GM10266 (cell line): ENCODE measurements around the gene EXOG.

ENCODE experiments used
- DNase-seq: peaks from one replicate; pipeline ENCODE4 v3.0.0; 2012; ENCODE audit errors: extremely low spot score
- TF ChIP-seq, protein P1 (sequence below): IDR thresholded peaks from 2 replicates; pipeline ENCODE4 v1.5.1; 2012; ENCODE audit warnings: mild to moderate bottlenecking, low read depth; ENCODE audit not compliant: control insufficient read depth, insufficient read depth; ENCODE audit errors: missing control alignments

Gene EXOG

DNA sequence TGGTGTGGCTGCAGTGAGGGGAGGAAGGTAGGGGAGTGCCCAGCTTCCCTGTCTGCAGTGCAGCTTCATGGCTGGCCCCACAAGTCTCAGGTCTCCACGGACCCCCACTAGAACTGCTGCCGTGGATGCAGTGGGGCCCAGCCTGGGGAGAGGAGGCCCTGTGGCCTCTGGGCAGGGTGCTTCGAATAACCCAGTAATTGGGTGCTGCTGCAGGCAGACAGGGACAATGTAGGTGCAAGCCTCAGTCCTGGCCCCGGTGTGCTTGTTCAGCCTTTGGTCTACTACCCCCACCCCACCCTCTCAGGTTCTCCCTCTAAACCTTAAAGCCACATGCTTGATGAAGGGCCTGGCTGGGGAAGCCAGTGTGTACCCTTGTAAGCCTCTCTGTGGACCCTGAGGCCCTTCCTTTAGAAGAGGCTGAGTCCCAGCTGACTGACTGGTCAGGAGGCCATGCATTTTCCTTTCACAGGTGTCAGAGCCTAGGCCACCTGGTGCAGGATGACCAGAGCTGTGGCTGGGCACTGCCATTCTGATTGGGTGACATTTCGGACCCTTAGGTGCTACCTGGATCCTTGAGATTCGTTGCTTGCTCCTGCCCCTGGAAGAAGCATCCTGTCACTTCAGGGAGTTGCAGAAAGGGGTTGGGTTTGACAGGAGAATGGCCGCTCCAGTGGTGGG, 21.1 kb upstream of the EXOG start:
- no peak for DNase-seq
- TF ChIP-seq, protein P1, sequence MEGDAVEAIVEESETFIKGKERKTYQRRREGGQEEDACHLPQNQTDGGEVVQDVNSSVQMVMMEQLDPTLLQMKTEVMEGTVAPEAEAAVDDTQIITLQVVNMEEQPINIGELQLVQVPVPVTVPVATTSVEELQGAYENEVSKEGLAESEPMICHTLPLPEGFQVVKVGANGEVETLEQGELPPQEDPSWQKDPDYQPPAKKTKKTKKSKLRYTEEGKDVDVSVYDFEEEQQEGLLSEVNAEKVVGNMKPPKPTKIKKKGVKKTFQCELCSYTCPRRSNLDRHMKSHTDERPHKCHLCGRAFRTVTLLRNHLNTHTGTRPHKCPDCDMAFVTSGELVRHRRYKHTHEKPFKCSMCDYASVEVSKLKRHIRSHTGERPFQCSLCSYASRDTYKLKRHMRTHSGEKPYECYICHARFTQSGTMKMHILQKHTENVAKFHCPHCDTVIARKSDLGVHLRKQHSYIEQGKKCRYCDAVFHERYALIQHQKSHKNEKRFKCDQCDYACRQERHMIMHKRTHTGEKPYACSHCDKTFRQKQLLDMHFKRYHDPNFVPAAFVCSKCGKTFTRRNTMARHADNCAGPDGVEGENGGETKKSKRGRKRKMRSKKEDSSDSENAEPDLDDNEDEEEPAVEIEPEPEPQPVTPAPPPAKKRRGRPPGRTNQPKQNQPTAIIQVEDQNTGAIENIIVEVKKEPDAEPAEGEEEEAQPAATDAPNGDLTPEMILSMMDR: no peak

DNA sequence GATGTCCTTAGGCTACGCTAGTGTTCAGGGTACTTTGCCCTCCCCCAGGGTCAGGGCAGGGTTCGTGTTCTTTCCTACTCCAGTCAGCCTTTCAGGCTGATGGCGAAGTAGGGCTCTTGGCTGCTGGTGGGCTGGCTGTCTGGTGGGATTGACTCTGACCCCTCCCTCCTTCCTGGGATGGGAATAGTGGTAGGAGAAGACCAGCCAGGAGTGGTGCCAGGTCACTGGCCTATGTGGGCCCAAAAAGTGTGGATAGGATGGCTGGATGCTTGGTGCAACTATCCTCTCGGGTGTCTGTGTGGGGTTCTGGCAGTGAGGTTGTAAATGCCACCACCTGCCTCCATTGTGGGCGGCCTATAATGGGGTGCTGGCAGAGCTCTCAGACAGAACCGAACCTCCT, 20.4 kb upstream of the EXOG start:
- DNase-seq: no peak
- TF ChIP-seq, protein P1: no peak

DNA sequence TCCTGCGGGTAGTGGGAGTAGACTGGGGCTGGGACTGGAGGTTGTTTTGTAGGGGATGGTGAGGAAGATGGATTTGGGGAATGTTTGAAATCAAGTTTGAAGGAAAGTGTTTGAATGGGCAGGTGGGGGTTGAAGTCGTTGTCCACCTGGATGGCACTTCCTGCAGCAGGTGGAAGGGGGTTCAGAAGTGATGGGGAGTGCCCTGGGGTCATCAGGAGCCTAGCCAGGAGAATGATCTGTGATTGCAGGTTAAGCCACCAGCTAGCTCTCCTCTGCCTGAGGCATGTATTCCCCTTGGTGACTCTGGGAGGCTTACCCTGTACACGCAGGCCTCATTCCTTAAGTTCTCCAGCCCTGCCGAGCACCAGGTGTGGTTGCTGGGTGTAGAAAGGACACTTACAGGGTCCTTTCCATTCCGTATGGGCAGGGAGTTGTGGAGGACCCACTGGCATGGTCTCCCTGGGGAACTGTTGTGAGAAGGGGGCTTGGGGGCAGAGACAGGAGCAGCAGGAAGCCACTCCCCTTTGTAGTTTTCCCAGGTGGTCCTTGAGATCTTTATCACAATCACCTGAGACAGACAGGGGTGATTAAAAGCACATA, 19.9 kb upstream of the EXOG start:
- DNase-seq: no peak
- TF ChIP-seq, protein P1: no peak

DNA sequence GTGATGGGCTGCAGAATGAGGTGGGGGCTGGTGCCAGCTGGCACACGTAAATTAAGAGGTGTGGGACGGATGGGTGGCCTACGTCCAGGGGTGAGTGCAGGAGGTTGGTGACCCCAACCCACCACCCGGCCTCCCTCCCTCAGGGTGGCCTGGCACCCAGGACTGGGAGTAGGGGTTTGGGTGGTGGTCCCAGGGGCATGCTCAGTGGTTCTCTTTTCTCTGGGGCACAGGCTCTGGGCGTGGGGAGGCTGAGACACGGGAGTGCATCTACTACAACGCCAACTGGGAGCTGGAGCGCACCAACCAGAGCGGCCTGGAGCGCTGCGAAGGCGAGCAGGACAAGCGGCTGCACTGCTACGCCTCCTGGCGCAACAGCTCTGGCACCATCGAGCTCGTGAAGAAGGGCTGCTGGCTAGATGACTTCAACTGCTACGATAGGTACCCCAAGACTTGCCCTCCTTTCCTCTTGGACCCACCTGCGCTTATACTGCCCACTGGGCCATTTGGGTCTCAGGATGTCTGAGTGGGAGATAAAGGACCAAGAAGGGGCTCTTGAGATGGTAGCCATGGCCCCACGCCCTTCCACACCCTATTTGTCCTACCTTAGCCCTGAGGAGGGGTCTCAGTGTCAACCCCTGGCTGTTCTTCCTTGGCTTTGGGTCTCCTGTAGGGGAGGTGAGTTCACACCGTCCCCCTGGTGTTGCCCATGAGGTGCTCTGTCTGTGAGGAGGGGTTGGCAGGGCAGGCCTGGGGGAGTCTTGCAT, 18.9 kb upstream of the EXOG start:
- TF ChIP-seq, protein P1: no peak
- DNase-seq: no peak

DNA sequence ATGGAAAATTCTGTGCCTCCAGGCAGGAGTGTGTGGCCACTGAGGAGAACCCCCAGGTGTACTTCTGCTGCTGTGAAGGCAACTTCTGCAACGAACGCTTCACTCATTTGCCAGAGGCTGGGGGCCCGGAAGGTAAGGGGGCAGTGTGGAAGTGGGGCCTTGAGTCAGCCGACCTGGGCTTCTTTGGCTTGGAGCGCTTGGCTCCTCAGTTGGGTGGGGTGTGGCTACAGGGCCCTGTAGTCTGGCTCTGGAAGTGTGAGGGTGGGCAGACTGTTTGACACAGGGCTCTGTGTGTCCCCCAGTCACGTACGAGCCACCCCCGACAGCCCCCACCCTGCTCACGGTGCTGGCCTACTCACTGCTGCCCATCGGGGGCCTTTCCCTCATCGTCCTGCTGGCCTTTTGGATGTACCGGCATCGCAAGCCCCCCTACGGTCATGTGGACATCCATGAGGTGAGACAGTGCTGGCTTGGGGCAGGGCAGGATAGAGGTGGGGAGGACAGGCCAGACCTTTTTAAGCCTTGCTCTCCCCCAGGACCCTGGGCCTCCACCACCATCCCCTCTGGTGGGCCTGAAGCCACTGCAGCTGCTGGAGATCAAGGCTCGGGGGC, 18.2 kb upstream of the EXOG start:
- DNase-seq: no peak
- TF ChIP-seq, protein P1: no peak

DNA sequence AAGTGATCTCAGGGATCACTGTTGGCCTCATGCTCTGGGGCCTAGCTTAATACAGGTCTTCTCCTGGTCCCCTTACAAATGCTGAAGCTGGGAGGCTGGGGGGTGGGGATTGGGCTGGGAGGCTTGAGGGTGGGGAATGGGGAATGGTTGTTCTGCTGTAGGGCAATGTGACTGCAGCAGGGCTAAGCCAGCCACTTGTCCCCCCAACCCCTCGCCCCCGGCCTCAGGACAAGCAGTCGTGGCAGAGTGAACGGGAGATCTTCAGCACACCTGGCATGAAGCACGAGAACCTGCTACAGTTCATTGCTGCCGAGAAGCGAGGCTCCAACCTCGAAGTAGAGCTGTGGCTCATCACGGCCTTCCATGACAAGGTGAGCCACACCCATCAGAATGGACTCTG, 17.2 kb upstream of the EXOG start:
- TF ChIP-seq, protein P1: no peak
- no peak for DNase-seq
